KMS-11 (cell line): ENCODE data around the gene POLR2M.

Experiments
- H2AFZ ChIP-seq: fragments of 200-600 bp; sonication (generic); 2 replicates; pipeline ENCODE4 v1.6.1; 2016; ENCODE audit warnings: antibody characterized with exemption, mixed run types, low read depth
- H3K27ac ChIP-seq: fragments of 200-600 bp; sonication (generic); 2 replicates; pipeline ENCODE4 v1.6.1; 2016; ENCODE audit warnings: mild to moderate bottlenecking, mixed run types
- H3K27me3 ChIP-seq: fragments of 200-600 bp; sonication (generic); 2 replicates; pipeline ENCODE4 v1.6.1; 2017; ENCODE audit warnings: mild to moderate bottlenecking, low read depth, mixed run types, moderate library complexity; ENCODE audit not compliant: insufficient read depth
- H3K36me3 ChIP-seq: fragments of 200-600 bp; sonication (generic); 2 replicates; pipeline ENCODE4 v1.6.1; 2017; ENCODE audit warnings: mild to moderate bottlenecking, mixed run types; ENCODE audit not compliant: insufficient read depth
- H3K4me1 ChIP-seq: fragments of 200-600 bp; sonication (generic); 2 replicates; pipeline ENCODE4 v1.6.1; 2016; ENCODE audit warnings: mild to moderate bottlenecking, low read depth, mixed run types; ENCODE audit not compliant: poor library complexity, severe bottlenecking
- H3K4me2 ChIP-seq: fragments of 200-600 bp; sonication (generic); 2 replicates; pipeline ENCODE4 v1.7.0; 2016; ENCODE audit warnings: mild to moderate bottlenecking, mixed run types
- H3K4me3 ChIP-seq: fragments of 200-600 bp; sonication (generic); IDR thresholded peaks from 2 replicates; pipeline ENCODE4 v1.6.1; 2017; ENCODE audit warnings: low read depth, low read length, mixed read lengths; ENCODE audit not compliant: insufficient read depth
- H3K79me2 ChIP-seq: fragments of 200-600 bp; sonication (generic); 2 replicates; pipeline ENCODE4 v1.6.1; 2016; ENCODE audit warnings: low read depth, mixed run types; ENCODE audit not compliant: insufficient read depth
- H3K9ac ChIP-seq: fragments of 200-600 bp; sonication (generic); 2 replicates; pipeline ENCODE4 v1.6.1; 2016; ENCODE audit warnings: mild to moderate bottlenecking, mixed run types
- H4K20me1 ChIP-seq: fragments of 200-600 bp; sonication (generic); 2 replicates; pipeline ENCODE4 v1.6.1; 2016; ENCODE audit warnings: mild to moderate bottlenecking, mixed run types; ENCODE audit not compliant: insufficient read depth
- CTCF ChIP-seq: fragments of 200-600 bp; sonication (generic); conservative IDR thresholded peaks from 2 replicates; pipeline ENCODE4 v1.6.1; 2017; ENCODE audit warnings: low read depth, mild to moderate bottlenecking, antibody characterized with exemption, low read length, moderate library complexity, mixed read lengths

POLR2M gene

GRCh38 chr15:57761562-57761961 is 55.0 kb downstream of the POLR2M start:
- Histone ChIP-seq H3K4me2 (no peak overlapping the region), H3K27me3 (no peaks in the 10 kb centered on the region), H2AFZ (no peak overlapping the region), H3K27ac (no peak overlapping the region), H3K79me2 (no peaks in the 10 kb centered on the region), H3K36me3 (no peaks in the 10 kb centered on the region), H3K4me3 (no peak overlapping the region), H3K4me1 (no peaks in the 10 kb centered on the region), H4K20me1 (no peaks in the 10 kb centered on the region), H3K9ac (no peak overlapping the region)
- TF ChIP-seq CTCF: no peak

- H4K20me1 ChIP-seq: no peaks in the 10 kb centered on the region
- no peaks in the 10 kb centered on the region for H3K36me3 ChIP-seq
- no peak overlapping the region for H3K4me3 ChIP-seq
- no peak overlapping the region for H3K4me2 ChIP-seq
- H2AFZ ChIP-seq: no peak overlapping the region
- H3K79me2 ChIP-seq: no peaks in the 10 kb centered on the region
- TF ChIP-seq CTCF: no peak
- no peak overlapping the region for H3K27ac ChIP-seq
- no peak overlapping the region for H3K9ac ChIP-seq
- H3K27me3 ChIP-seq: no peaks in the 10 kb centered on the region
- H3K4me1 ChIP-seq: peaks cover 1% of the 10 kb centered on the region
Measured at GRCh38 chr15:57762302-57762701, 55.8 kb downstream of the POLR2M start.

GRCh38 chr15:57763176-57763964 is 56.9 kb downstream of the POLR2M start:
- no peak overlapping the region for H3K27ac ChIP-seq
- no peaks in the 10 kb centered on the region for H3K36me3 ChIP-seq
- no peaks in the 10 kb centered on the region for H4K20me1 ChIP-seq
- TF ChIP-seq CTCF: no peak
- no peak overlapping the region for H3K4me3 ChIP-seq
- H3K4me2 ChIP-seq: no peak overlapping the region
- no peak overlapping the region for H2AFZ ChIP-seq
- H3K79me2 ChIP-seq: no peaks in the 10 kb centered on the region
- no peak overlapping the region for H3K9ac ChIP-seq
- no peaks in the 10 kb centered on the region for H3K27me3 ChIP-seq
- H3K4me1 ChIP-seq: peaks cover 12% of the 10 kb centered on the region
